ENCODE measurements around the gene PCBP1.
A peak's percentile ranks its signal among the peaks of the same experiment; 100 is the strongest.
"Not testable (repeated sequence)": the region's sequence is repeated elsewhere in the genome, so short reads cannot be mapped to it uniquely, and the experiment has no call there.

The PCBP1 gene

DNA sequence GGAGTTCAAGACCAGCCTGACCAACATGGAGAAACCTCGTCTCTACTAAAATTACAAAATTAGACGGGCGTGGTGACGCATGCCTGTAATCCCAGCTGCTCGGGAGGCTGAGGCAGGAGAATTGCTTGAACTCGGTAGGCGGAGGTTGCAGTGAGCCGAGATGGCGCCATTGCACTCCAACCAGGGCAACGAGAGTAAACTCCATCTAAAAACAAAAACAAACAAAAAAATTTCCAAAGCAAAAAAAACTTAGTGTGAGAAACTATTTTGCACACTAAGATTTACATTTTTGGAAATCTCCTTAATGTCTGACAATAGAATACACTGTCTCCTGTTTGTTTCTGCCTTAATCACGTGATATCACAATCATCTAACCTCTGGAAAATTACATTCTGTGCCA is 14.4 kb downstream of the PCBP1 start:
- H3K14ac ChIP-seq (ENCODE audit: low read length); H3K9ac ChIP-seq (ENCODE audit: low read length); H2BK12ac ChIP-seq (ENCODE audit: low read length); H3K79me1 ChIP-seq (ENCODE audit: low read length); H2BK5ac ChIP-seq (ENCODE audit: low read depth, low read length, poor library complexity); H3K4me1 ChIP-seq (ENCODE audit: control insufficient read depth in 1 of 2, insufficient read depth in 2 of 2, low read length in 2 of 2); H4K8ac ChIP-seq (ENCODE audit: low read depth, low read length); H3K4me3 ChIP-seq (ENCODE audit: low read depth, low read length); H3K27me3 ChIP-seq (ENCODE audit: insufficient read depth, low read length); H3K4ac ChIP-seq (ENCODE audit: low read depth, low read length); H4K12ac ChIP-seq (ENCODE audit: low read depth, low read length); H3K23ac ChIP-seq (ENCODE audit: low read length); H2AK5ac ChIP-seq (ENCODE audit: low read length); H3K4me2 ChIP-seq (ENCODE audit: low read length); H3K18ac ChIP-seq (ENCODE audit: low read length); H2AFZ ChIP-seq (ENCODE audit: insufficient read depth, low read length, poor library complexity); H4K91ac ChIP-seq (ENCODE audit: low read depth, low read length); H3K79me2 ChIP-seq (ENCODE audit: control insufficient read depth, insufficient read depth, low read length, poor library complexity); H2BK120ac ChIP-seq (ENCODE audit: insufficient read depth, low read length, poor library complexity); H3K27ac ChIP-seq (ENCODE audit: low read depth, low read length); H3K9me3 ChIP-seq (ENCODE audit: insufficient read depth, low read depth, low read length); H3K36me3 ChIP-seq (ENCODE audit: control insufficient read depth in 1 of 2, insufficient read depth in 2 of 2, low read length in 2 of 2): not testable (repeated sequence)
- DNase-seq, result peak; percentile 48 to 68
- WGBS (ENCODE audit: extremely low coverage, insufficient coverage, insufficient read length), result no CpG with 5 or more reads among the region's 11 CpGs

DNA sequence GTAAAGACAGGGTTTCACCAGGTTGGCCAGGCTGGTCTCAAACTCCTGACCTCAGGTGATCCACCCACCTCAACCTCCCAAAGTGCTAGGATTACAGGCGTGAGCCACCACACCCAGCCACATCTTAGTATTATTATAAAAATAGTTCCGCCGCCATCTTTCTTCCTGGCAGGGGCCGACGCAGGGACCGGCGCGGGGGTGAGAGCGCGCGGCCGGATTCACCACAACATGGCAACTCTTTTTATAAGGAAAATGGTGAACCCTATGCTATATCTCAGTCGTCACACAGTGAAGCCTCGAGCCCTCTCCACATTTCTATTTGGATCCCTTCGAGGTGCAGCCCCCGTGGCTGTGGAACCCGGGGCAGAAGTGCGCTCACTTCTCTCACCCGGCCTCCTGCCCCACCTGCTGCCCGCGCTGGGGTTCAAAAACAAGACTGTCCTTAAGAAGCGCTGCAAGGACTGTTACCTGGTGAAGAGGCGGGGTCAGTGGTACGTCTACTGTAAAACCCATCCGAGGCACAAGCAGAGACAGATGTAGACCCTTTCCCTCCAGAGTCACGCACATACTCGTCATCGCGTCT is 15.1 kb downstream of the PCBP1 start:
- not testable (repeated sequence) for H3K36me3 ChIP-seq (ENCODE audit: control insufficient read depth in 1 of 2, insufficient read depth in 2 of 2, low read length in 2 of 2); H4K12ac ChIP-seq (ENCODE audit: low read depth, low read length); H2BK5ac ChIP-seq (ENCODE audit: low read depth, low read length, poor library complexity); H2AFZ ChIP-seq (ENCODE audit: insufficient read depth, low read length, poor library complexity); H3K4me3 ChIP-seq (ENCODE audit: low read depth, low read length); H3K4ac ChIP-seq (ENCODE audit: low read depth, low read length); H3K79me1 ChIP-seq (ENCODE audit: low read length); H4K8ac ChIP-seq (ENCODE audit: low read depth, low read length); H2AK5ac ChIP-seq (ENCODE audit: low read length); H3K14ac ChIP-seq (ENCODE audit: low read length); H4K91ac ChIP-seq (ENCODE audit: low read depth, low read length); H3K4me1 ChIP-seq (ENCODE audit: control insufficient read depth in 1 of 2, insufficient read depth in 2 of 2, low read length in 2 of 2); H2BK120ac ChIP-seq (ENCODE audit: insufficient read depth, low read length, poor library complexity); H3K27me3 ChIP-seq (ENCODE audit: insufficient read depth, low read length); H3K23ac ChIP-seq (ENCODE audit: low read length); H3K18ac ChIP-seq (ENCODE audit: low read length); H3K9ac ChIP-seq (ENCODE audit: low read length); H3K9me3 ChIP-seq (ENCODE audit: insufficient read depth, low read depth, low read length); H3K79me2 ChIP-seq (ENCODE audit: control insufficient read depth, insufficient read depth, low read length, poor library complexity); H2BK12ac ChIP-seq (ENCODE audit: low read length); H3K4me2 ChIP-seq (ENCODE audit: low read length); H3K27ac ChIP-seq (ENCODE audit: low read depth, low read length)
- DNase-seq, result peak in 1 of 2 donors; percentile 69
- no CpG with 5 or more reads among the region's 29 CpGs for WGBS (ENCODE audit: extremely low coverage, insufficient coverage, insufficient read length)

GRCh38 chr2:70103531-70104061 is 16.3 kb downstream of the PCBP1 start:
- H2BK120ac ChIP-seq (ENCODE audit: insufficient read depth, low read length, poor library complexity), result no peak overlapping the region

DNA sequence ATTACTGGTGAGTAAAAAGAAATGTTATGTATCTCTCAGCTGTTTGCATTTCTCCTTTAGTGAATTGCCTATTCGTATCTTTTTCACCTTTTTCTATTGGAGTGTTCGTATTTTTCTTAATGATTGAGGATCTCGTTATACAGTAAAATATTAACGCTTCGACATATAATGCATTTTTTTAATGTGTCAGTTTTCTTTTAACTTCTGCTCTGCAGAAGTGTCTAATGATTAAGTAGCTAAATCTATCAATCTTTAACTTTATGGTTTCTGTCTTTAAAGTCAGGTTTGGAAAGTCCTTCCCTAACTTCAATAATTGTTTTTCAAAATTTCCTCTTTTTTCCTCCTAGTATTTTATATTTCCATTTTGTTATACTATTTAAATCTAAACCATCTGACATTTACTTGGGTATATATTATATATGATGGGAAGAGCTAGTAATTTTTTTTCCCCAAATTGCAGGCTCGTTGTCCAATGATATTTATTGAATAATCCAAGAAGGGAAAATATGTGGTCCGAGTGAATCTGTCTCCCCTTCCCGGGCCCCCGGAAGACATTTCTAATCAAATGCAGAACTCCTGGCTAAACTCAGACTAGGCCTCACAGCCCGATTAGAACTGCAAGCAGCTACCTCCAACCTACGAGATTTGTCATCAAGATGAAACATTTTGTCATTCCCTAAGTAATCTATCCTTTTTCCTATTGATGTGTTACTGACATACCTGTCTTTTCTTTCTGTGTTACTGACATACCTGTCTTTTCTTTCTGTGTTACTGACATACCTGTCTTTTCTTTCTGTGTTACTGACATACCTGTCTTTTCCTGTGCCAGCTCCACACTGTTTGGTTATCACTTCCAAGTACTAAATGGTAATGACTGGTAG is 17.2 kb downstream of the PCBP1 start:
- Histone ChIP-seq H2AK5ac (ENCODE audit: low read length) (no peak overlapping the region), H3K79me1 (ENCODE audit: low read length) (peaks cover 8% of the 10 kb centered on the region), H3K4me1 (ENCODE audit: control insufficient read depth in 1 of 2, insufficient read depth in 2 of 2, low read length in 2 of 2) (peaks cover 10 to 11% of the 10 kb centered on the region in 2 experiments), H3K14ac (ENCODE audit: low read length) (no peak overlapping the region), H3K79me2 (ENCODE audit: control insufficient read depth, insufficient read depth, low read length, poor library complexity) (peaks cover 2% of the 10 kb centered on the region), H4K91ac (ENCODE audit: low read depth, low read length) (no peak overlapping the region), H3K23ac (ENCODE audit: low read length) (no peak overlapping the region), H2BK12ac (ENCODE audit: low read length) (no peak overlapping the region), H2BK120ac (ENCODE audit: insufficient read depth, low read length, poor library complexity) (no peak overlapping the region), H3K9me3 (ENCODE audit: insufficient read depth, low read depth, low read length) (no peaks in the 10 kb centered on the region), H2AFZ (ENCODE audit: insufficient read depth, low read length, poor library complexity) (no peak overlapping the region), H3K4me2 (ENCODE audit: low read length) (no peak overlapping the region), H2BK5ac (ENCODE audit: low read depth, low read length, poor library complexity) (no peak overlapping the region), H4K8ac (ENCODE audit: low read depth, low read length) (no peak overlapping the region), H3K4ac (ENCODE audit: low read depth, low read length) (no peak overlapping the region), H4K12ac (ENCODE audit: low read depth, low read length) (no peak overlapping the region), H3K27me3 (ENCODE audit: insufficient read depth, low read length) (no peaks in the 10 kb centered on the region), H3K27ac (ENCODE audit: low read depth, low read length) (no peak overlapping the region), H3K36me3 (ENCODE audit: control insufficient read depth in 1 of 2, insufficient read depth in 2 of 2, low read length in 2 of 2) (no peaks in the 10 kb centered on the region), H3K4me3 (ENCODE audit: low read depth, low read length) (no peak overlapping the region), H3K18ac (ENCODE audit: low read length) (no peak overlapping the region), H3K9ac (ENCODE audit: low read length) (no peak overlapping the region)
- DNase-seq, result no peak
- WGBS (ENCODE audit: extremely low coverage, insufficient coverage, insufficient read length), result no CpG with 5 or more reads among the region's 11 CpGs

More at GRCh38 chr2:70103531-70104061, 16.3 kb downstream of the PCBP1 start:
- H3K79me1 ChIP-seq (ENCODE audit: low read length), result peaks cover 7% of the 10 kb centered on the region
- H4K12ac ChIP-seq (ENCODE audit: low read depth, low read length), result no peak overlapping the region
- peak overlapping the region; percentile 6 for H2BK12ac ChIP-seq (ENCODE audit: low read length)
- peaks cover 2% of the 10 kb centered on the region for H3K79me2 ChIP-seq (ENCODE audit: control insufficient read depth, insufficient read depth, low read length, poor library complexity)
- H2AK5ac ChIP-seq (ENCODE audit: low read length), result no peak overlapping the region
- no peak overlapping the region for H3K18ac ChIP-seq (ENCODE audit: low read length)
- WGBS (ENCODE audit: extremely low coverage, insufficient coverage, insufficient read length), result no CpG with 5 or more reads among the region's 5 CpGs
- DNase-seq, result no peak
- no peak overlapping the region for H3K9ac ChIP-seq (ENCODE audit: low read length)
- no peak overlapping the region for H3K4ac ChIP-seq (ENCODE audit: low read depth, low read length)
- no peak overlapping the region for H3K27ac ChIP-seq (ENCODE audit: low read depth, low read length)
- H2BK5ac ChIP-seq (ENCODE audit: low read depth, low read length, poor library complexity), result no peak overlapping the region
- H3K27me3 ChIP-seq (ENCODE audit: insufficient read depth, low read length), result no peaks in the 10 kb centered on the region
- no peak overlapping the region for H2AFZ ChIP-seq (ENCODE audit: insufficient read depth, low read length, poor library complexity)
- H4K8ac ChIP-seq (ENCODE audit: low read depth, low read length), result peak overlapping the region; percentile 33
- H4K91ac ChIP-seq (ENCODE audit: low read depth, low read length), result no peak overlapping the region
- H3K4me1 ChIP-seq (ENCODE audit: control insufficient read depth in 1 of 2, insufficient read depth in 2 of 2, low read length in 2 of 2), result peaks cover 7 to 9% of the 10 kb centered on the region in 2 experiments
- H3K14ac ChIP-seq (ENCODE audit: low read length), result no peak overlapping the region
- no peaks in the 10 kb centered on the region for H3K36me3 ChIP-seq (ENCODE audit: control insufficient read depth in 1 of 2, insufficient read depth in 2 of 2, low read length in 2 of 2)
- no peaks in the 10 kb centered on the region for H3K9me3 ChIP-seq (ENCODE audit: insufficient read depth, low read depth, low read length)
- no peak overlapping the region for H3K4me3 ChIP-seq (ENCODE audit: low read depth, low read length)
- no peak overlapping the region for H3K4me2 ChIP-seq (ENCODE audit: low read length)
- no peak overlapping the region for H3K23ac ChIP-seq (ENCODE audit: low read length)
